GM21723 (cell line): Measurements from ENCODE around the gene SLC27A1.
"Not testable (repeated sequence)": the region's sequence is repeated elsewhere in the genome, so short reads cannot be mapped to it uniquely, and the experiment has no call there.

Experiments used
- ATAC-seq: cut with Tn5 transposase; IDR thresholded peaks from one replicate; pipeline ENCODE4 v1.9.1; 2021; ENCODE audit warnings: mild to moderate bottlenecking, moderate library complexity; ENCODE audit not compliant: unreplicated experiment

Gene SLC27A1

DNA sequence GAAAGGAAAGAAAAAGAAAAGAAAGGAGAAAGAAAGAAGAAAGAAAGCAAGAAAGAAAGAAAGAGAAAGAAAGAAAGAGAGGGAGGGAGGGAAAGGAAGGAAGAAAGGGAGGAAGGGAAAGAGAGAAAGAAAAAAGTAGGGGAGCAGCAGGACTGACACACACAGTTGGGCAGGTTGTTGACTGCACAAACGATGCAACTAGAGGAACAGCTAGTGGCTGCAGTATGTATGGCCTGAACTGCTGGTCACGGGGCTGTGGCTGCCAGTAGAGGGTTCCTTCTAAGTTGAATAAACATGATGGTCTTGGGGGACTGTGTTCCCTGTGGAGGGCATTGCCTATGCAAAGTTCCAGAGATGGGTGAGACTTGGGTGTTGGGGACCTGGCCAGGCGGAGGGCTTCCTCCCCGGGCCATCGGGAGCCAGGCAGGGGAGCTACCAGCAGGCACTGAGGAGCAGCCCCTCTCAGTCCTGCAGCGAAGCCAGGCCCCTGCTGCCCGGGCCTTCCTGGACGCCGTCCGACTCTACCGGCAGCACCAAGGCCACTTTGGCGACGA is 68.4 kb downstream of the SLC27A1 start:
- ATAC-seq = no peak

DNA sequence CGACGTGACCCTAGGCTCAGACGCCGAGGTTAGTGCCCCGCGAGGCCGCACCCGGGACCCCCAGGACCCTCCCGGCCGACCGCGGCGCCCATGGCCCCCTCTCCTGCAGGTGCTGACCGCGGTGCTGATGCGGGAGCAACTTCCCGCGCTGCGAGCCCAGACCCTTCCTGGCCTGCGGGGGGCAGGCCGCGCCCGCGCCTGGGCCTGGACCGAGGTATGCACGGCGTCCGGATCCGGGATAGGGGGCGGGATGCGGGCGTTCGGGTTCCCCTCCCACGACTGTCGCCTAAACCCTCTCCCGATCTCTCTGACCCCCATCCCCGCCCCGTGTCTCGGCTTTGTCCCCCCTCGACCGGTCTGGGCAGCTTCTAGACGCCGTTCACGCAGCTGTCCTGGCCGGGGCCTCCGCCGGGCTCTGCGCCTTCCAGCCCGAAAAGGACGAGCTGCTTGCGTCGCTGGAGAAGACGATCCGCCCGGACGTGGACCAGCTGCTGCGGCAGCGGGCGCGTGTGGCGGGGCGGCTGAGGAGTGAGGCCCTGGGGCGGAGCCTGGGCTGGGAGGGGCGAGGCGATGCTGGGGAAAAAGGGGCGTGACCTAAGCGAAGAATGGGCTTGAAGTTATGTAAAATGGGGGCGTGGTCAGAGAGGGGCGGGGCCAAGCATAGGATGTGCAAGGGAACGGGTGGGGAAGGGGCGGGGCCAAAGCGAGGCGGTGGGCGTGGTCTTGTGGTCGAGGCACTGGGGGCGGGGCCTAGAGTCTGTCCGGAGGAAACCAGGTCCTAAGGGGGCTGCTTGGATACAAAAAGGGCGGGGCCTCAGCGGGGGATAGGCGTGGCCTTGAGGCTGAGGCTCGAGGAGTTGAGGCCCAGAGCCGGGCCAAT is 69.2 kb downstream of the SLC27A1 start:
- peak; percentile 72 for ATAC-seq

DNA sequence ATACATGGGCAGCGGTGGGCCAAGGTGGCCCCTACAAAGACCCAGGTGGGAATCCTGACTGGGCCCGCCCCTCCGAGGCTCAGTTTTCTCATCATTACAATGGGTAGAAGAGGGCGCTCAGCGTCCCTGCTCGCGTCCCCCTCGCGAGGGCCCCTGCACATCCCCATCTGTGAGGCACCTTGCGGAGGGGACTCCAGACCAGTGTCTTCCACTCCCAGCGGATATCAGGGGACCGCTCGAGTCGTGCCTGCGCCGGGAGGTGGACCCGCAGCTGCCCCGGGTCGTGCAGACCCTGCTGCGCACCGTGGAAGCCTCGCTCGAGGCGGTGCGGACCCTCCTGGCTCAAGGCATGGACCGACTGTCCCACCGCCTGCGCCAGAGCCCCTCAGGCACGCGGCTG is 69.8 kb downstream of the SLC27A1 start:
- ATAC-seq = no peak

DNA sequence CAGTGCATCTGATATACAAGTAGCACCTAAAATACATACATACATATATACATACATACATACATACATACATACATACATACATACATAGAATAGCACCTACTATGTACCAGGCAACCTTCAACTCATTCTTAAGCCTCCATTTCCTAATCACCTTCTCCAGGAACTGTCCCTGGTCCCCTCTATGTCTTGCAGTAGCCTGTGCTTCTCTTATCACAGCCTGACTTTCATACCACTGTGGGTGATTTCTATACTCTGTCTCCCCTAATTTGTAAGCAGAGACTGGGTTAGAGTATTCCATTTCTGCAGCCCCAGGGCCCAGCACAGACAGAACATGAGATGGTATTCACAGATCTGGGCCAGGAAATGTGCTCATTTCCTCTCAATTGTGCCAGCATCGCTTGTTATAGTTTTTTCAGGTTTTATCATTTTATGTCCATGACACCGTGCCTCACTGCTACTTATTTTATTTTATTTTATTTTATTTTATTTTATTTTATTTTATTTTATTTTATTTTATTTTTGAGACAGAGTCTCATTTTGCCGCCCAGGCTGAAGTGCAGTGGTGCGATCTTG is 70.9 kb downstream of the SLC27A1 start:
- ATAC-seq = no peak

DNA sequence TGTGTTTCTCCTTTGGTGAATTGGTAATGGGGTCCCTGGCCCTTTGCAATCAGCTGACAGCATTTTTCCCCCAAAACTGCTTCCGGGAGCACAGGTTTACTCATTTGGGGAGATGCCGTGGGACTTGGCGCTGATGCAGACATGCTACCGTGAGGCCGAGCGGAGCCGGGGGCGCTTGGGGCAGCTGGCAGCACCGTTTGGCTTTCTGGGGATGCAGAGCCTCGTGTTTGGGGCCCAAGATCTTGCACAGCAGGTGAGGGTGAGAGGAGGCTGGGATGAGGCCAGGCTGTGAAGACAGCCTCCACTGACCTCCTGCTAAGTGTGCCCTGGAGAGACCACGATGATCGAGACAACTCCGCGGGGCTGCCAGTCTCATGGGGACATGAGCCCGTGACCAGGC is 71.7 kb downstream of the SLC27A1 start:
- ATAC-seq = no peak

DNA sequence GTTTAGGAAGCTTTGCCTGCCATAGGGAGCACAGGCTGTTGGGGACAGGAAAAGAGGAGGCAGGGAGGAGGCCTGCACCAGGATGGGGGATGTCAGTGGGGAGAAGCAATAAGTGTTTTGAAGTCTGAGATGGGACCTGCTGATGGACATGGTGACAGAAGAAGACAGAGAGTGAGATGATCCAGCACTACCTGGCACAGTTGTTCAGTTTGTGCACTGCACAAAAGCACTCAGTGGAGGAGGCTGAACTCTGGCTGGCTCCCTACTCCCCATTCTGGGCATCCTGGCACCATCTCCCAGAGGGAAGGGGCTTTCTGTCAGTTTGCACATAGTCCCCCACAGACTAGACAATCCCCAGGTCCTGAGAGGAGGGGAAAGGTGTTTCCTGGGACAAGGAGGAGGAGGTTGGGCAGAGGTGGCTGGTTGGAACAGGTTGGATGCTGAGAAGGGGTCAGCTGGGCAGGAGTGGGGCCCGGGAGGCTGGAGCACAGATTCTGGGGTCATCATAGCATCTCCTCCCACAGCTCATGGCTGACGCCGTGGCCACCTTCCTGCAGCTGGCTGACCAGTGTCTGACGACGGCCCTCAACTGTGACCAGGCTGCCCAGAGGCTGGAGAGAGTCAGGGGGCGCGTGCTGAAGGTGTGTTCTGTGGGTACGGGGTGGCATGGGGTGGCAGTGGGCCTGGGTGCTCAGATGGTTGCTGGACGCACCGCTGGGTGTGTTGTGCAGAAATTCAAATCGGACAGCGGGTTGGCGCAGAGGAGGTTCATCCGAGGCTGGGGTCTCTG is 72.7 kb downstream of the SLC27A1 start:
- ATAC-seq = no peak

DNA sequence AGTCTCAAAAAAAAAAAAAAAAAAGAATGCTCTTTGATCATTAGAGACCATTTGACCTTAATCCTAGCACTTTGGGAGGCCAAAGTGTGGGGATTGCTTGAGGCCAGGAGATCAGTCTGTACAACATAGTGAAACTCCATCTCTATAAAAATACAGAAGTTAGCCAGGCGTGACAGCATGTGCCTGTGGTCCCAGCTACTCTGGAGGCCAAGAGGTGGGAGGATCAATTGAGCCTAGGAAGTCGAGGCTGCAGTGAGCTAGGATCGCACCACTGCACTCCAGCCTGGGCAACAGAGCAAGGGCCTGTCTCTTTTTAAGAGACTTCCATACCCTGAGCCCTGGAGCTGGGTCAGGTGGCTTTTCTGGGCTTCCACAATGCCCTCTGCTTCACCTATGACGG is 73.7 kb downstream of the SLC27A1 start:
- ATAC-seq = no peak

DNA sequence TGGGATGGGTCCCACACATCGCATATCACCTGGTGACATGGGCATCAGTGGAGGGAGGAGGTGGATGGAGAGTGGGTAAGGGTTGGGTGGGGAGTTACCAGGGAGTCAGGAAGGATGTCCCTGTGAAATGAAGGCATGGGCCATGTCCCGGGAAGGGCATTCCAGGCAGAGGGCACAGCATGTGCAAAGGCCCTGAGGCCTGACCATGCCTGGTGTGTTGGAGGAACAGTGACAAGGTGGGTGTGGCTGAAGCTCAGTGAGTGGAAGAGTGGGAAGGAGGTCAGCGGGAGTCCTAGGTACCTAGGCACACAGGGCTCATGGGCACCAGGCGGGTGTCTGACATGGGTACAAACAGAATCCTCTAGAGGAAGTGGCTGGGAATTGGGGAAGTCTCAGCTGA is 74.1 kb downstream of the SLC27A1 start:
- no peak for ATAC-seq

DNA sequence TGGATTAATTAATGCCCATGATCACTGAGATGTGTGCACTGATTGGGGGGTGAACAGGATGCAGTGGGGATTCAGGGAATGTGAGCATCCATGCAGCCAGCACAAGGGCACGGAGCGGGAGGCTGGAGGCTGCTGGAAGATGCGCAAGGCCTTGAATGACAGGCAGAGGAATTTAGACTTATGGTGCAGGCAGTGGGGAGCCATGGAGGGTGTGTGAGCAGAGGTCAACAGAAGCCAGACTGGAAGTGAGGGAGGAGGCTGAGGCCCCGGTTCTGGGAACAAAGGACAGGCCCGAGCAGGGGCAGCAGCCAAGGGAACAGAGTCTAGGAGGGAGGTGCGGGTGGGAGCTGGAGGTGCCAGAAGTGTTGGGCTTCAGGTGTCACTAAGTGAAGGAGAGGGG is 77.8 kb downstream of the SLC27A1 start:
- no peak for ATAC-seq

DNA sequence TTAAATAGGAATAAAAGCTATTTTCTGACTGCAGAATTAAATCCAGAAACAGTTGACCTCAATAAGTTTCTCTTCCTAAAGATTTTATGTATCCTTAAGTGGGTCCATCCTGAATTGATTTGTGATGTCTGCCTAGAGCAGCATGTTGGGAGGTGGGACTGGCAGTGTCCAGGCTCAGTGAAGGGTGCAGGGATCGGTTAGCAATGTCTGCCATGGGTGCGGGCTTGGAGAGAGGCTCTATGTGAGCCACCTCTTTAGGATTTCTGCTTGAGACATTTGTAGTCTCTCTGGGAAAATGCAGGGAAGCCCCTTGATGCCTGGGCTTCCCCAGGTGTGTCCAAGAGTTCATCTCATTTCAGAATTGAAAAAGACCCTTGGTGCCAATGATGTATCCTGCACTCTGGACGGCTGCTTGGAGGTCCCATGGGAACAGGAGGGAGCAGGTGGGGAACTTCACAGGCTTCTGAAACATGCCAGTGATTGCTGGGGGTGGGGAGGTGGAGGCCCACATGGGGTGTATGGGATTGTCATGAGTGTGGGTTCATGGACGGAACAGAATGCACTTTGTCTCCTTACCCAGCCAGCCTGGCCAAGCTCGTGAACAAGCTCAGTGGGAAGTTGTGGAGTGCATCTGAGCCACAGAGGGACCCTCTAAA is 78.9 kb downstream of the SLC27A1 start:
- no peak for ATAC-seq

DNA sequence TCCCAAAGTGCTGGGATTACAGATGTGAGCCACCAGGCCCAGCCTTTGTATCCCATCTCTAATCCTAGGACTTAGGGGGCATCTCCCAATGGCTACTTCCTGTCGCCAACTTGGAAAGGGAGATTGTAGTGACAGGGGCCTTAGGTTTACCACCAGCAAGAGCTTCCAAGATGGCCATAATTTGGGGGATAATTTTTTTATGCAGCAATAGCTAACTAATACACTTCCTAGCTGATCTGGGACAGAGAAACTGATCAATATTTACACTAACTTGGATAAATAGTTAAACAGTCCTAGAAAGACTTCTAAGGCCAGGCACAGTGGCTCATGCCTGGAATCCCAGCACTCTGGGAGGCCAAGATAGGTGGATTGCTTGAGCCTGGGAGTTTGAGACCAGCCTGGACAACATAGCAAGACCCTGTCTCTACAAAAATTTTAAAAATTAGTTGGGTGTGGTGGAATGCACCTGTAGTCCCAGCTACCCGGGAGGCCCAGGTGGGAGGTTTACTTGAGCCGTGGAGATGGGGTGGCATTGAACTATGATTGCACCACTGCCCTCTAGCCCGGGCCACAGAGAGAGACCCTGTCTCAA is 79.8 kb downstream of the SLC27A1 start:
- ATAC-seq = no peak

DNA sequence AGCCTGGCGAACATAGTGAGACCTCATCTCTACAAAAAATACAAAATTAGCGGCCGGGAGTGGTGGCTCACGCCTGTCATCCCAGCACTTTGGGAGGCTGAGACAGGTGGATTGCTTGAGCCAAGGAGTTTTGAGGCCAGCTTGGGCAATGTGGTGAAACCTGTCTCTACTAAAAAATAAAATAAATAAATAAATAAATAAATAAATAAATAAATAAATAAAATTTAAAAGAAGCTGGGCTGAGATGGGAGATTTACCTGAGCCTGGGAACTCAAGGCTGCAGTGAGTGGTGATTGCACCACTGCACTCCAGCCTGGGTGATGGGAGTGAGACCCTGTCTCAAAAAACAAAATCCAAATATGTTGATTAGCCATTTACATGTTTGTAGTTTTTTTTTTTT is 82.4 kb downstream of the SLC27A1 start:
- ATAC-seq = not testable (repeated sequence)

DNA sequence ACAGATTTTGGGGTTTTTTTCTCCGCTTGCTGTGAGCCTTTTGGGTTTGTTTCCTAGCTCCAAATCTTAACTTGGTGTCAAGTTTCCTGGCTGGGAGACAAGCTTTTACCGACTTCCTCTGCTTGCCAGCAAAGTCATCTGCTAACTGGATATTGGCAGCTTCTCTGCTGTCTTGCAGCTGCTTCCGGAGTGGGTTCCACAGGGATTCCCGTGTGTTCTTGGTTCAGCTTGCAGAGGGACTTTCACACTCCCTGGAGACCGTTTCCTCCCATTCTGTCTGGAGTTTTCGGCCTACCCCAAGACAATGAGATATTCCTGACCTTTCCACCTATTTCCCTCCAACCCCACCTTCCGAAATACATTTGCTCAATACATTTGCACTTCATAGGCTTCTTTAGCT is 82.9 kb downstream of the SLC27A1 start:
- no peak for ATAC-seq

DNA sequence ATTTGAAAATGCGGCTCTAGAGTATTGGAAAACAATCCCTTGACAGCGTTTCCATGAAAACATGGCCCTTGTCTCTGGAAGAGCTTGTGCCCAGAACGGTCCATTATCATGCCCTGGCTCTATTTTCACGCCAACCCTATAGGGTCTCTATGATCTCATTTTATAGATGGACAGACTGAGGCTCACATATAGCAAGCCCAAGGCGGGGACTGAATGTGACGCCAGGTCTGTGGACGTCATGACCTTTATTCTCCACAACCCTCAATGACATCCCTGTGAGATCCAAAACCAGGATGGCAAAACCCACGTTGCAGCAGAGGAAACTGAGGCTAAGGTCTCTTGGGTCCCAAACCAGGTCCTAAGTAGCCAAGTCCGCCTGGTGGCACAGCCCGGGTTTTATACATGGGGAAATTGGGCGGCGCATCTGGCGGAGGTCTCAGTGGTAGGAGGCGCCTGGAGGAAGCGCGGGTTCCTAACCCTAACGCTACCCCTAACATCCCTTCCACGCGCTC is 84.7 kb downstream of the SLC27A1 start:
- no peak for ATAC-seq

DNA sequence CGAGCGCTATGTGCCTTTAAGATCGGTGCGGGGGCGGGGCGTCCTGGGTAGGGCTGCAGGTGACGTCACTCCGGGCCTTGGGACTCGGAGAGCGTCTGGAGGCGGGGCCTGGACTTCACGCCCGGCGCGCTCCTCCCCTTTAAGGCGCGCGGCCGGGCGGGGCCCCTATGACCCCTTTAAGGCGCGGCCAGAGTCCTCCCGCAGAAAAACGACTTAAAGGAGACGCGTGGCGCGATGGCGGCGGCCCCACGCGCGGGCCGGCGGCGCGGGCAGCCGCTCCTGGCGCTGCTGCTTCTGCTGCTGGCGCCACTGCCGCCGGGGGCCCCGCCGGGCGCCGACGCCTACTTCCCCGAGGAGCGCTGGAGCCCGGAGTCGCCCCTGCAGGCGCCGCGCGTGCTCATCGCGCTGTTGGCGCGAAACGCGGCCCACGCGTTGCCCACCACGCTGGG is 85.2 kb downstream of the SLC27A1 start, which contains the start of gene COLGALT1:
COLGALT1 (plus strand) TSS at position 170 of the 449 bp plus-strand sequence; CDS start at position 235, 65 bp downstream.
- ATAC-seq = peak; percentile 79
